Measurements from ENCODE around the gene SMTNL2. TPM values are rescaled to one million over a fixed set of nuclear protein-coding genes. Genes with fewer than 3 reads are reported as not detected.

The SMTNL2 gene
- total and polyA plus RNA-seq, 9 of the 15 experiments (the other 6 are each of a cell fraction or from before 2014, with no cell fraction given), result not detected

GRCh38 chr17:4599505-4600281 lies 15.4 kb downstream of the SMTNL2 start:
- CTCF ChIA-PET (ENCODE audit: low intra/inter-chr PET ratio), result no interaction called here
- no peak overlapping the region for H2AFZ ChIP-seq (ENCODE audit: low read depth, low read length)
- no peaks in the 10 kb centered on the region for H3K79me2 ChIP-seq (ENCODE audit: control insufficient read depth, insufficient read depth, low read length)
- no peaks in the 10 kb centered on the region for H3K9me1 ChIP-seq (ENCODE audit: control insufficient read depth, insufficient read depth, low read length)
- no peak overlapping the region for H3K4me2 ChIP-seq (ENCODE audit: insufficient read depth, low read length)
- DNase-seq (ENCODE audit: extremely low read depth in 1 of 4, low spot score in 3 of 4) (peak; percentile 27 to 44 (median 32)), ATAC-seq (no peak; the same call in 2 of the 3 replicates), FAIRE-seq (no peak)
- BruUV-seq (replicated peaks), result no TSS peak
- H3K4me1 ChIP-seq (replicated peaks in 1 of 2; ENCODE audit: control insufficient read depth in 2 of 2, insufficient read depth in 2 of 2, low read length in 2 of 2), result peaks cover 0 to 21% of the 10 kb centered on the region in 2 experiments; a peak in 3 of 5 replicates
- H3K27me3 ChIP-seq (ENCODE audit: control insufficient read depth in 2 of 2, insufficient read depth in 2 of 2, low read length in 2 of 2), result peaks cover 3 to 86% of the 10 kb centered on the region in 2 experiments; a peak in 4 of 5 replicates
- POLR2A ChIA-PET, result no interaction called here
- in situ Hi-C loops (cut with MboI), result no loop called here
- no peak overlapping the region for H3K4me3 ChIP-seq
- peak overlapping the region in 1 of 2 experiments; percentile 26; a peak in 1 of 4 replicates for H3K9ac ChIP-seq (ENCODE audit: insufficient read depth in 1 of 2, low read depth in 2 of 2, low read length in 2 of 2)
- H4K20me1 ChIP-seq (replicated peaks; ENCODE audit: control insufficient read depth, insufficient read depth, low read length), result 0 out of 2 replicates have a peak, but pooled peaks cover 3% of the 10 kb centered on the region
- H3K27ac ChIP-seq (ENCODE audit: extremely low read depth, low read depth, low read length), result no peak overlapping the region
- WGBS (ENCODE audit: insufficient coverage, low coverage, missing lambda C conversion rate), result 10% methylated on average over 9 of the region's 25 CpGs
- intact Hi-C loops (cut with micrococcal nuclease), result no loop called here
- no peaks in the 10 kb centered on the region for H3K9me3 ChIP-seq (replicated peaks; ENCODE audit: control insufficient read depth, insufficient read depth, low read depth, low read length)
- H3K36me3 ChIP-seq (ENCODE audit: control insufficient read depth, insufficient read depth, low read length), result no peaks in the 10 kb centered on the region
- TF ChIP-seq LARP7 (IDR thresholded peaks at IDR 0.05) (no peak), FOSL1 (tag; conservative IDR thresholded peaks at IDR 0.05) (0 out of 2 replicates have a peak, but pooled peaks have one; percentile 30), TOE1 (IDR thresholded peaks at IDR 0.05; ENCODE audit: borderline replicate concordance) (no peak), TOE1 (CRISPR knock-in tag; IDR thresholded peaks at IDR 0.05; ENCODE audit: borderline replicate concordance, low read depth) (no peak), ZNF695 (CRISPR knock-in tag; IDR thresholded peaks at IDR 0.05) (no peak), JUND (IDR thresholded peaks at IDR 0.05; ENCODE audit: borderline replicate concordance, low read depth, low read length) (peak; percentile 45; the same call in 1 of the 2 replicates), JUND (tag; IDR thresholded peaks at IDR 0.05; ENCODE audit: borderline replicate concordance, low read depth, low read length) (no peak; the same call in 2 of the 3 replicates), ZNF263 (CRISPR knock-in tag; IDR thresholded peaks at IDR 0.05; ENCODE audit: borderline replicate concordance) (peak; percentile 70; the same call in 1 of the 2 replicates), SP2 (IDR thresholded peaks at IDR 0.05; ENCODE audit: extremely low read depth, low read depth, low read length, poor library complexity, severe bottlenecking) (no peak), VEZF1 (CRISPR knock-in tag; IDR thresholded peaks at IDR 0.05) (peak; percentile 57), HNRNPL (IDR thresholded peaks at IDR 0.05; ENCODE audit: low read depth, low read length) (no peak), TFAP4 (CRISPR knock-in tag; IDR thresholded peaks at IDR 0.05; ENCODE audit: borderline replicate concordance) (peak; percentile 87)
- TF ChIP-seq, protein P1, sequence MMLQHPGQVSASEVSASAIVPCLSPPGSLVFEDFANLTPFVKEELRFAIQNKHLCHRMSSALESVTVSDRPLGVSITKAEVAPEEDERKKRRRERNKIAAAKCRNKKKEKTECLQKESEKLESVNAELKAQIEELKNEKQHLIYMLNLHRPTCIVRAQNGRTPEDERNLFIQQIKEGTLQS (IDR thresholded peaks at IDR 0.05), result peak; percentile 29; the same call in 1 of the 2 replicates
- TF ChIP-seq, protein P1 (CRISPR knock-in tag; conservative IDR thresholded peaks at IDR 0.05), result no peak
- TF ChIP-seq, protein P2, sequence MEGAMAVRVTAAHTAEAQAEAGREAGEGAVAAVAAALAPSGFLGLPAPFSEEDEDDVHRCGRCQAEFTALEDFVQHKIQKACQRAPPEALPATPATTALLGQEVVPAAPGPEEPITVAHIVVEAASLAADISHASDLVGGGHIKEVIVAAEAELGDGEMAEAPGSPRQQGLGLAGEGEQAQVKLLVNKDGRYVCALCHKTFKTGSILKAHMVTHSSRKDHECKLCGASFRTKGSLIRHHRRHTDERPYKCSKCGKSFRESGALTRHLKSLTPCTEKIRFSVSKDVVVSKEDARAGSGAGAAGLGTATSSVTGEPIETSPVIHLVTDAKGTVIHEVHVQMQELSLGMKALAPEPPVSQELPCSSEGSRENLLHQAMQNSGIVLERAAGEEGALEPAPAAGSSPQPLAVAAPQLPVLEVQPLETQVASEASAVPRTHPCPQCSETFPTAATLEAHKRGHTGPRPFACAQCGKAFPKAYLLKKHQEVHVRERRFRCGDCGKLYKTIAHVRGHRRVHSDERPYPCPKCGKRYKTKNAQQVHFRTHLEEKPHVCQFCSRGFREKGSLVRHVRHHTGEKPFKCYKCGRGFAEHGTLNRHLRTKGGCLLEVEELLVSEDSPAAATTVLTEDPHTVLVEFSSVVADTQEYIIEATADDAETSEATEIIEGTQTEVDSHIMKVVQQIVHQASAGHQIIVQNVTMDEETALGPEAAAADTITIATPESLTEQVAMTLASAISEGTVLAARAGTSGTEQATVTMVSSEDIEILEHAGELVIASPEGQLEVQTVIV (CRISPR knock-in tag; IDR thresholded peaks at IDR 0.05; ENCODE audit: borderline replicate concordance), result no peak
